Measurements from ENCODE around the gene SPATS2.
"Not testable (repeated sequence)": the region's sequence is repeated elsewhere in the genome, so short reads cannot be mapped to it uniquely, and the experiment has no call there.

The SPATS2 gene

GRCh38 chr12:49533331-49533730 is 166.1 kb downstream of the SPATS2 start:
- Histone ChIP-seq H3K4me2 (ENCODE audit: low read length) (no peak overlapping the region), H3K9me3 (ENCODE audit: low read length) (no peaks in the 10 kb centered on the region), H3K9me2 (ENCODE audit: low read depth, low read length) (no peaks in the 10 kb centered on the region), H3K79me2 (ENCODE audit: insufficient read depth, low read length) (no peaks in the 10 kb centered on the region), H4K20me1 (ENCODE audit: insufficient read depth, low read length) (no peaks in the 10 kb centered on the region), H3K27me3 (ENCODE audit: insufficient read depth, low read length) (peaks cover 5% of the 10 kb centered on the region; the same call in 1 of the 2 replicates), H3K4me3 (ENCODE audit: low read depth, low read length, poor library complexity, severe bottlenecking) (no peak overlapping the region), H3K36me3 (ENCODE audit: insufficient read depth, low read length) (0 out of 2 replicates have a peak, but pooled peaks cover 6% of the 10 kb centered on the region), H3K27ac (ENCODE audit: low read depth, low read length, poor library complexity, severe bottlenecking) (no peak overlapping the region), H3K9ac (ENCODE audit: low read length) (no peak overlapping the region), H3F3A (ENCODE audit: insufficient read depth, low read length) (no peaks in the 10 kb centered on the region), H3K4me1 (ENCODE audit: insufficient read depth, low read length, severe bottlenecking) (peaks cover 12% of the 10 kb centered on the region), H2AFZ (ENCODE audit: low read length) (no peak overlapping the region)
- no peak for TF ChIP-seq CTCF (IDR thresholded peaks at IDR 0.05; ENCODE audit: low read length)
- no peak for TF ChIP-seq EZH2 (IDR thresholded peaks at IDR 0.05; ENCODE audit: borderline replicate concordance, low read length)

GRCh38 chr12:49534122-49534521 is 166.9 kb downstream of the SPATS2 start:
- H3F3A ChIP-seq (ENCODE audit: insufficient read depth, low read length); H3K4me3 ChIP-seq (ENCODE audit: low read depth, low read length, poor library complexity, severe bottlenecking); H3K9me3 ChIP-seq (ENCODE audit: low read length); H3K79me2 ChIP-seq (ENCODE audit: insufficient read depth, low read length); H3K9ac ChIP-seq (ENCODE audit: low read length); H3K9me2 ChIP-seq (ENCODE audit: low read depth, low read length); H3K4me2 ChIP-seq (ENCODE audit: low read length); H3K36me3 ChIP-seq (ENCODE audit: insufficient read depth, low read length); H2AFZ ChIP-seq (ENCODE audit: low read length); H3K27ac ChIP-seq (ENCODE audit: low read depth, low read length, poor library complexity, severe bottlenecking); H3K27me3 ChIP-seq (ENCODE audit: insufficient read depth, low read length); H4K20me1 ChIP-seq (ENCODE audit: insufficient read depth, low read length): not testable (repeated sequence)
- peaks cover 15% of the 10 kb centered on the region for H3K4me1 ChIP-seq (ENCODE audit: insufficient read depth, low read length, severe bottlenecking)

GRCh38 chr12:49534731-49535278 is 167.5 kb downstream of the SPATS2 start:
- Histone ChIP-seq H2AFZ (ENCODE audit: low read length) (no peak overlapping the region), H4K20me1 (ENCODE audit: insufficient read depth, low read length) (no peaks in the 10 kb centered on the region), H3K9me2 (ENCODE audit: low read depth, low read length) (no peaks in the 10 kb centered on the region), H3K79me2 (ENCODE audit: insufficient read depth, low read length) (no peaks in the 10 kb centered on the region), H3K4me1 (ENCODE audit: insufficient read depth, low read length, severe bottlenecking) (peaks cover 18% of the 10 kb centered on the region), H3F3A (ENCODE audit: insufficient read depth, low read length) (no peaks in the 10 kb centered on the region), H3K4me3 (ENCODE audit: low read depth, low read length, poor library complexity, severe bottlenecking) (no peak overlapping the region), H3K9ac (ENCODE audit: low read length) (no peak overlapping the region), H3K4me2 (ENCODE audit: low read length) (no peak overlapping the region), H3K36me3 (ENCODE audit: insufficient read depth, low read length) (0 out of 2 replicates have a peak, but pooled peaks cover 6% of the 10 kb centered on the region), H3K9me3 (ENCODE audit: low read length) (no peaks in the 10 kb centered on the region), H3K27ac (ENCODE audit: low read depth, low read length, poor library complexity, severe bottlenecking) (no peak overlapping the region), H3K27me3 (ENCODE audit: insufficient read depth, low read length) (peaks cover 8% of the 10 kb centered on the region)
- TF ChIP-seq CTCF (IDR thresholded peaks at IDR 0.05; ENCODE audit: low read length) = no peak
- no peak for TF ChIP-seq EZH2 (IDR thresholded peaks at IDR 0.05; ENCODE audit: borderline replicate concordance, low read length)

GRCh38 chr12:49535921-49536525 is 168.8 kb downstream of the SPATS2 start:
- TF ChIP-seq EZH2 (IDR thresholded peaks at IDR 0.05; ENCODE audit: borderline replicate concordance, low read length) (no peak), CTCF (IDR thresholded peaks at IDR 0.05; ENCODE audit: low read length) (no peak)
- Histone ChIP-seq H3K27ac (ENCODE audit: low read depth, low read length, poor library complexity, severe bottlenecking) (no peak overlapping the region), H4K20me1 (ENCODE audit: insufficient read depth, low read length) (no peaks in the 10 kb centered on the region), H3K4me2 (ENCODE audit: low read length) (no peak overlapping the region), H3K4me3 (ENCODE audit: low read depth, low read length, poor library complexity, severe bottlenecking) (no peak overlapping the region), H3K4me1 (ENCODE audit: insufficient read depth, low read length, severe bottlenecking) (peaks cover 18% of the 10 kb centered on the region), H3K9me3 (ENCODE audit: low read length) (no peaks in the 10 kb centered on the region), H3K9ac (ENCODE audit: low read length) (no peak overlapping the region), H2AFZ (ENCODE audit: low read length) (no peak overlapping the region), H3K9me2 (ENCODE audit: low read depth, low read length) (no peaks in the 10 kb centered on the region), H3F3A (ENCODE audit: insufficient read depth, low read length) (no peaks in the 10 kb centered on the region), H3K79me2 (ENCODE audit: insufficient read depth, low read length) (no peaks in the 10 kb centered on the region), H3K27me3 (ENCODE audit: insufficient read depth, low read length) (peaks cover 8% of the 10 kb centered on the region), H3K36me3 (ENCODE audit: insufficient read depth, low read length) (0 out of 2 replicates have a peak, but pooled peaks cover 6% of the 10 kb centered on the region)

Measured in OCI-LY1 (cell line).